Posterior vena cava (tissue), 2 donors: ENCODE results near the gene ANOS1. TPM values are rescaled to one million over a fixed set of nuclear protein-coding genes. Genes with fewer than 3 reads are reported as not detected.
"Not testable (repeated sequence)": the region's sequence is repeated elsewhere in the genome, so short reads cannot be mapped to it uniquely, and the experiment has no call there.

Experiments used
- DNase-seq: peaks from one replicate; pipeline ENCODE4 v3.0.0-alpha.2; 2020; ENCODE audit warnings: low spot score
- intact Hi-C, 2 donors: fragments of 100-400 bp; cut with DNase I; formaldehyde crosslinking; loops; one replicate each; pipeline versions ENCODE4 v1.14.1 to v1.14.2; 2022 to 2023
- total RNA-seq, 2 donors: library from RNA; stranded (reverse); fragmentation: NEBNext Ultra II Directional; extraction: Animal tissue kit (Norgen Biotek cat#: 25700); gene quantifications; one replicate each; pipeline ENCODE4 v1.2.1, GENCODE V29; 2021
- donor health status: DM: yes; HTN: yes; CAD: no.
- donor health status: DM: yes; HTN: yes; CAD: no.

The ANOS1 gene
- total RNA-seq, 2 donors from 2014 or later: 0.95 to 3.1 TPM

GRCh38 chrX:8653956-8654355, 78.0 kb downstream of the ANOS1 start:
- intact Hi-C loops: no loop called here
- no peak for DNase-seq

- intact Hi-C loops: no loop called here
- DNase-seq: no peak
Measured at GRCh38 chrX:8649969-8650368, 82.0 kb downstream of the ANOS1 start.

- DNase-seq: no peak
- intact Hi-C loops: no loop called here
Measured at GRCh38 chrX:8647176-8647575, 84.8 kb downstream of the ANOS1 start.

GRCh38 chrX:8639949-8640475, 91.9 kb downstream of the ANOS1 start:
- no peak for DNase-seq
- intact Hi-C loops: no loop called here

GRCh38 chrX:8636497-8636896, 95.4 kb downstream of the ANOS1 start:
- intact Hi-C loops: no loop called here
- no peak for DNase-seq

GRCh38 chrX:8635812-8636211, 96.1 kb downstream of the ANOS1 start:
- intact Hi-C loops: no loop called here
- no peak for DNase-seq

GRCh38 chrX:8632924-8633323, 99.0 kb downstream of the ANOS1 start:
- intact Hi-C loops: no loop called here
- DNase-seq: no peak

GRCh38 chrX:8629871-8630270, 102.1 kb downstream of the ANOS1 start:
- no peak for DNase-seq
- intact Hi-C loops: no loop called here

GRCh38 chrX:8627796-8628195, 104.1 kb downstream of the ANOS1 start:
- no peak for DNase-seq
- intact Hi-C loops: no loop called here

GRCh38 chrX:8607326-8607725, 124.6 kb downstream of the ANOS1 start:
- intact Hi-C loops: no loop called here
- no peak for DNase-seq

- DNase-seq: no peak
- intact Hi-C loops: no loop called here
Measured at GRCh38 chrX:8604131-8604530, 127.8 kb downstream of the ANOS1 start.

- intact Hi-C loops: no loop called here
- no peak for DNase-seq
Measured at GRCh38 chrX:8591501-8591900, 140.4 kb downstream of the ANOS1 start.

- no peak for DNase-seq
- intact Hi-C loops: no loop called here
Measured at GRCh38 chrX:8586953-8587352, 145.0 kb downstream of the ANOS1 start.

GRCh38 chrX:8579602-8580001, 152.3 kb downstream of the ANOS1 start:
- DNase-seq: no peak

GRCh38 chrX:8576821-8577220, 155.1 kb downstream of the ANOS1 start:
- intact Hi-C loops: no loop called here
- DNase-seq: no peak

More at GRCh38 chrX:8579602-8580001, 152.3 kb downstream of the ANOS1 start:
- intact Hi-C loops: no loop called here

- no peak for DNase-seq
- intact Hi-C loops: no loop called here
Measured at GRCh38 chrX:8565729-8566128, 166.2 kb downstream of the ANOS1 start.

GRCh38 chrX:8548446-8548845, 183.5 kb downstream of the ANOS1 start:
- intact Hi-C loops: no loop called here

GRCh38 chrX:8546715-8547114, 185.2 kb downstream of the ANOS1 start:
- no peak for DNase-seq
- intact Hi-C loops: no loop called here

More at GRCh38 chrX:8548446-8548845, 183.5 kb downstream of the ANOS1 start:
- no peak for DNase-seq

GRCh38 chrX:8520791-8521190, 211.1 kb downstream of the ANOS1 start:
- DNase-seq: no peak
- intact Hi-C loops: no loop called here

- intact Hi-C loops: no loop called here
- DNase-seq: no peak
Measured at GRCh38 chrX:8520178-8520577, 211.8 kb downstream of the ANOS1 start.

- intact Hi-C loops: no loop called here
- DNase-seq: no peak
Measured at GRCh38 chrX:8504451-8504850, 227.5 kb downstream of the ANOS1 start.

GRCh38 chrX:8502101-8502500, 229.8 kb downstream of the ANOS1 start:
- intact Hi-C loops, DNase-seq: not testable (repeated sequence)
